Measurements from ENCODE around the gene AQP9. TPM values are rescaled to one million over a fixed set of nuclear protein-coding genes. Genes with fewer than 3 reads are reported as not detected.
"Not testable (repeated sequence)": the region's sequence is repeated elsewhere in the genome, so short reads cannot be mapped to it uniquely, and the experiment has no call there.

The AQP9 gene
- total RNA-seq, 2 donors from 2014 or later = 0.95 to 10.0 TPM

- H3K27me3 ChIP-seq (replicated peaks; ENCODE audit: insufficient read depth) = no peaks in the 10 kb centered on the region
- no peak overlapping the region for H3K4me3 ChIP-seq
- ATAC-seq (ENCODE audit: insufficient number of reproducible peaks, low FRiP score, low read depth) (no peak), DNase-seq (ENCODE audit: low spot score) (no peak)
- no peaks in the 10 kb centered on the region for H3K9me3 ChIP-seq
- H3K27ac ChIP-seq = no peak overlapping the region
- no peaks in the 10 kb centered on the region for H3K36me3 ChIP-seq
- TF ChIP-seq CTCF (IDR thresholded peaks at IDR 0.05) = no peak
- H3K4me1 ChIP-seq (ENCODE audit: control insufficient read depth in 1 of 2, low read depth in 2 of 2) = no peaks in the 10 kb centered on the region
These were observed 28.8 kb upstream of the AQP9 start for GRCh38 chr15:58109419-58109818.

- no peaks in the 10 kb centered on the region for H3K36me3 ChIP-seq
- no peak for DNase-seq (ENCODE audit: low spot score)
- H3K27ac ChIP-seq = no peak overlapping the region
- H3K27me3 ChIP-seq (replicated peaks; ENCODE audit: insufficient read depth) = no peaks in the 10 kb centered on the region
- H3K4me3 ChIP-seq = no peak overlapping the region
- ATAC-seq (ENCODE audit: insufficient number of reproducible peaks, low FRiP score, low read depth) = no peak
- H3K9me3 ChIP-seq = no peaks in the 10 kb centered on the region
- no peak for TF ChIP-seq CTCF (IDR thresholded peaks at IDR 0.05)
- no peaks in the 10 kb centered on the region for H3K4me1 ChIP-seq (ENCODE audit: control insufficient read depth in 1 of 2, low read depth in 2 of 2)
These were observed 27.0 kb upstream of the AQP9 start for GRCh38 chr15:58110999-58111717.

GRCh38 chr15:58111718-58112104 lies 26.5 kb upstream of the AQP9 start:
- TF ChIP-seq CTCF (IDR thresholded peaks at IDR 0.05) = no peak
- ATAC-seq (ENCODE audit: insufficient number of reproducible peaks, low FRiP score, low read depth) (no peak), DNase-seq (ENCODE audit: low spot score) (no peak)
- H3K4me1 ChIP-seq (ENCODE audit: control insufficient read depth in 1 of 2, low read depth in 2 of 2) = no peaks in the 10 kb centered on the region
- H3K36me3 ChIP-seq = no peaks in the 10 kb centered on the region
- H3K4me3 ChIP-seq = no peak overlapping the region
- no peaks in the 10 kb centered on the region for H3K9me3 ChIP-seq
- H3K27ac ChIP-seq = no peak overlapping the region
- H3K27me3 ChIP-seq (replicated peaks; ENCODE audit: insufficient read depth) = no peaks in the 10 kb centered on the region

GRCh38 chr15:58113358-58113757 lies 24.8 kb upstream of the AQP9 start:
- not testable (repeated sequence) for H3K4me3 ChIP-seq; H3K27me3 ChIP-seq (replicated peaks; ENCODE audit: insufficient read depth); H3K9me3 ChIP-seq; ATAC-seq (ENCODE audit: insufficient number of reproducible peaks, low FRiP score, low read depth); H3K4me1 ChIP-seq (ENCODE audit: control insufficient read depth in 1 of 2, low read depth in 2 of 2); DNase-seq (ENCODE audit: low spot score); H3K36me3 ChIP-seq; H3K27ac ChIP-seq

- TF ChIP-seq CTCF (IDR thresholded peaks at IDR 0.05) = no peak
- Histone ChIP-seq H3K9me3 (no peaks in the 10 kb centered on the region), H3K27me3 (replicated peaks; ENCODE audit: insufficient read depth) (no peaks in the 10 kb centered on the region), H3K27ac (no peak overlapping the region), H3K4me1 (ENCODE audit: control insufficient read depth in 1 of 2, low read depth in 2 of 2) (no peaks in the 10 kb centered on the region), H3K36me3 (no peaks in the 10 kb centered on the region), H3K4me3 (no peak overlapping the region)
- no peak for ATAC-seq (ENCODE audit: insufficient number of reproducible peaks, low FRiP score, low read depth)
- DNase-seq (ENCODE audit: low spot score) = no peak
These were observed 23.8 kb upstream of the AQP9 start for GRCh38 chr15:58114388-58114787.

GRCh38 chr15:58114812-58115211 lies 23.4 kb upstream of the AQP9 start:
- ATAC-seq (ENCODE audit: insufficient number of reproducible peaks, low FRiP score, low read depth) (no peak), DNase-seq (ENCODE audit: low spot score) (no peak)
- no peaks in the 10 kb centered on the region for H3K4me1 ChIP-seq (ENCODE audit: control insufficient read depth in 1 of 2, low read depth in 2 of 2)
- H3K27me3 ChIP-seq (replicated peaks; ENCODE audit: insufficient read depth) = no peaks in the 10 kb centered on the region
- H3K9me3 ChIP-seq = no peaks in the 10 kb centered on the region
- H3K27ac ChIP-seq = no peak overlapping the region
- no peak overlapping the region for H3K4me3 ChIP-seq
- no peaks in the 10 kb centered on the region for H3K36me3 ChIP-seq
- TF ChIP-seq CTCF (IDR thresholded peaks at IDR 0.05) = no peak
